GM12878 (cell line): ENCODE results near the gene MYOC. TPM values are rescaled to one million over a fixed set of nuclear protein-coding genes. Genes with fewer than 3 reads are reported as not detected.

Experiments used
- ATAC-seq: fragments of 200-7000 bp; cut with Tn5 transposase; 3 replicates; pipeline ENCODE4 v1.9.1; 2020; ENCODE audit warnings: mild to moderate bottlenecking, moderate library complexity
- BruUV-seq: library from RNA; stranded (reverse); fragments of 400-500 nt; replicated peaks from 2 replicates; lab custom pipeline; 2021; lab: Mats Ljungman, UMichigan
- CTCF ChIA-PET: fragments of 300-600 bp; sonication (Branson Sonifier 250); formaldehyde crosslinking; extraction: SDS; loops from one replicate; lab custom pipeline; 2021; ENCODE audit warnings: inconsistent platforms; lab: Yijun Ruan, JAX
- POLR2A ChIA-PET: fragments of 350-600 bp; formaldehyde crosslinking; extraction: SDS; loops from one replicate; lab custom pipeline; 2021; ENCODE audit warnings: inconsistent platforms; lab: Charles Lee
- RAD21 ChIA-PET: fragments of 300-600 bp; sonication (Branson Sonifier 250); formaldehyde crosslinking; loops from one replicate; lab custom pipeline; 2023; ENCODE audit warnings: antibody characterized with exemption; ENCODE audit not compliant: unreplicated experiment; lab: Charles Lee
- SMC1A ChIA-PET: fragments of 300-600 bp; sonication (Branson Sonifier 250); formaldehyde crosslinking; loops from one replicate; lab custom pipeline; 2023; ENCODE audit not compliant: unreplicated experiment, uncharacterized antibody; lab: Charles Lee
- DNase-seq: peaks from one replicate; pipeline ENCODE4 v3.0.0-alpha.2; 2011; ENCODE audit warnings: low read depth, low spot score
- FAIRE-seq: peaks from 3 replicates; lab custom pipeline; 2011; peaks lifted over from hg19 to GRCh38; lab: Jason Lieb, UNC
- H2AFZ ChIP-seq: 2 replicates; pipeline ENCODE4 v1.6.0; 2011; ENCODE audit warnings: low read depth, low read length, control low read depth; ENCODE audit not compliant: control insufficient read depth
- H3K27ac ChIP-seq: 2 replicates; pipeline ENCODE4 v1.5.1; 2011; ENCODE audit warnings: control low read depth; ENCODE audit not compliant: control insufficient read depth, insufficient read depth
- H3K27me3 ChIP-seq, 2 experiments: replicated peaks in 1 of 2; 2 replicates each; pipeline versions ENCODE4 v1.6.0 to v1.6.1; 2011; ENCODE audit warnings: low read length in 1 of 2; ENCODE audit not compliant: control insufficient read depth in 2 of 2, insufficient read depth in 2 of 2
- H3K36me3 ChIP-seq, 2 experiments: 2 replicates each; pipeline ENCODE4 v1.5.1; 2011; ENCODE audit warnings: low read length in 1 of 2; ENCODE audit not compliant: control insufficient read depth in 2 of 2, insufficient read depth in 2 of 2
- H3K4me1 ChIP-seq: 2 replicates; pipeline ENCODE4 v1.6.1; 2011; ENCODE audit warnings: mild to moderate bottlenecking, low read length, moderate library complexity, mixed read lengths; ENCODE audit not compliant: control insufficient read depth, insufficient read depth
- H3K4me2 ChIP-seq: 2 replicates; pipeline ENCODE4 v1.6.0; 2011; ENCODE audit warnings: control low read depth; ENCODE audit not compliant: control insufficient read depth, insufficient read depth
- H3K4me3 ChIP-seq: fragments of 200-600 bp; sonication (generic); 2 replicates; pipeline ENCODE4 v1.5.1; 2016
- H3K79me2 ChIP-seq: 2 replicates; pipeline ENCODE4 v1.6.0; 2011; ENCODE audit warnings: low read length; ENCODE audit not compliant: control insufficient read depth, insufficient read depth
- H3K9ac ChIP-seq: 2 replicates; pipeline ENCODE4 v1.8.0; 2011; ENCODE audit warnings: low read length, control low read depth, mixed read lengths; ENCODE audit not compliant: control insufficient read depth, insufficient read depth
- H3K9me3 ChIP-seq: replicated peaks from 3 replicates; pipeline ENCODE4 v1.5.1; 2011; ENCODE audit warnings: mild to moderate bottlenecking, low read length; ENCODE audit not compliant: control insufficient read depth, insufficient read depth
- H4K20me1 ChIP-seq: 2 replicates; pipeline ENCODE4 v1.6.0; 2011; ENCODE audit not compliant: control insufficient read depth, insufficient read depth
- BMI1 ChIP-seq: fragments of 450-650 bp; IDR thresholded peaks from 2 replicates; pipeline ENCODE4 v1.6.1; 2016; ENCODE audit warnings: mild to moderate bottlenecking, moderate library complexity, borderline replicate concordance
- BRCA1 ChIP-seq: IDR thresholded peaks from 2 replicates; pipeline ENCODE4 v1.6.1; 2011; ENCODE audit warnings: low read depth, low read length, improper control_type of control experiment
- EZH2 ChIP-seq: IDR thresholded peaks from 2 replicates; pipeline ENCODE4 v1.6.1; 2012; ENCODE audit warnings: low read depth, mild to moderate bottlenecking, control low read depth, inconsistent platforms, low read length, borderline replicate concordance; ENCODE audit not compliant: control insufficient read depth
- JUNB ChIP-seq: IDR thresholded peaks from 2 replicates; pipeline ENCODE4 v1.6.1; 2016; ENCODE audit warnings: antibody characterized with exemption, mild to moderate bottlenecking
- MEF2A ChIP-seq: IDR thresholded peaks from 2 replicates; pipeline ENCODE4 v1.6.1; 2011; ENCODE audit warnings: low read depth, mild to moderate bottlenecking, low read length, moderate library complexity; ENCODE audit not compliant: insufficient read depth
- MEF2B ChIP-seq: fragments of 450-650 bp; IDR thresholded peaks from 2 replicates; pipeline ENCODE4 v1.6.1; 2018; ENCODE audit warnings: mild to moderate bottlenecking, moderate library complexity; ENCODE audit not compliant: partially characterized antibody, poor library complexity, severe bottlenecking
- RBBP5 ChIP-seq: fragments of 200-600 bp; sonication (generic); conservative IDR thresholded peaks from 2 replicates; pipeline ENCODE4 v1.6.1; 2016
- RFX5 ChIP-seq: IDR thresholded peaks from 2 replicates; pipeline ENCODE4 v1.6.1; 2011; ENCODE audit warnings: low read depth, low read length, improper control_type of control experiment
- SIX5 ChIP-seq: IDR thresholded peaks from 2 replicates; pipeline ENCODE4 v1.6.1; 2011; ENCODE audit warnings: mild to moderate bottlenecking, low read depth, low read length, moderate library complexity; ENCODE audit not compliant: severe bottlenecking
- SUZ12 ChIP-seq: fragments of 200-600 bp; sonication (generic); IDR thresholded peaks from one replicate; pipeline ENCODE4 v1.6.1; 2018; ENCODE audit warnings: antibody characterized with exemption, mild to moderate bottlenecking; ENCODE audit not compliant: unreplicated experiment
- TBL1XR1 ChIP-seq: IDR thresholded peaks from 2 replicates; pipeline ENCODE4 v1.6.1; 2012; ENCODE audit warnings: low read depth, low read length, improper control_type of control experiment
- WGBS: methylation state at CpG from one replicate; pipeline ENCODE4 v1.1.6; 2016; ENCODE audit warnings: low lambda C conversion rate; ENCODE audit not compliant: insufficient replicate concordance, insufficient coverage; ENCODE audit errors: missing lambda C conversion rate; 5-methylcytosine and 5-hydroxymethylcytosine counted together
- in situ Hi-C: fragments of 300-500 bp; cut with MboI; formaldehyde crosslinking; loops from 9 replicates; pipeline ENCODE4 v1.14.3; 2018; ENCODE audit warnings: mixed read lengths
- intact Hi-C: fragments of 100-400 bp; cut with micrococcal nuclease; formaldehyde crosslinking; loops from one replicate; pipeline ENCODE4 v1.14.2; 2022; ENCODE audit not compliant: unreplicated experiment
- polyA plus RNA-seq, 11 experiments: library from polyadenylated mRNA; depleted of rRNA in 4 of 11; unstranded in 6 of 11; stranded (reverse) in 5 of 11; fragments of >200 nt; fragmentation: Nextera tagmentation in 4 of 11; fragmentation: Illumina TruSeq in 1 of 11; extraction: Ambion mirVana in 4 of 11; extraction: Trizol in 1 of 11; gene quantifications; 1 replicate in 1 of 11; 2 replicates in 10 of 11; pipeline versions ENCODE4 v1.2.1 to v1.2.3, GENCODE V29; 2011 to 2016; ENCODE audit warnings: inconsistent platforms in 2 of 11, missing spikeins in 2 of 11, low read depth in 1 of 11
- total RNA-seq, 4 experiments: library from RNA; depleted of rRNA in 3 of 4; stranded (reverse); fragments of >200 nt in 3 of 4; fragmentation: Illumina TruSeq in 1 of 4; extraction: Trizol in 1 of 4; gene quantifications; 2 replicates each; pipeline versions ENCODE4 v1.2.1 to v1.2.3, GENCODE V29; 2013 to 2021
- TF ChIP-seq, protein P1 (sequence below): fragments of 450-650 bp; IDR thresholded peaks from 2 replicates; pipeline ENCODE4 v1.6.1; 2017; ENCODE audit warnings: borderline replicate concordance

The MYOC gene
- total and polyA plus RNA-seq, 10 of the 15 experiments (the other 5 are each of a cell fraction or from before 2014, with no cell fraction given): not detected

DNA sequence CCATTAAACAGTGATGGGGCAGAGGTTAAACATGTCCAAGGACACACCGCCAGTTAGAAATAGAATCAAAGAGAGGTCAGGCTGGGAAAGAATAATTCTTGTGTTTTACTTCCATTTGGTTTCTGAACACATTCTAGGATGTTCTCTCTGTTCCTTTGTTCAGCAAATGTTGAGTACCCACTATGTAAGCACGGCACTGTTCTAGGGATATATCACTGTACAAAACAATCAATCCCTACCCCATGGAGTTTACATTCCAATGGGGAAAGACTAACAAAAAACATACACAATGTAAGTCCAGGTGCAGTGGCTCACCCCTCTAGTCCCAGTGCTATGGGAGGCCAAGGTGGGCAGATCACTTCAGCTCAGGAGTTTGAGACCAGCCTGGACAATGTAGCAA lies 24.3 kb downstream of the MYOC start:
- no TSS peak for BruUV-seq
- RAD21 ChIA-PET: no interaction called here

More for the DNA sequence above, 24.3 kb downstream of the MYOC start:
- ChIA-PET POLR2A (interaction anchor here (0.5 to 1.4 kb wide), 2 partner anchors 10 to 15 kb away, joined by 3 to 5 read pairs; no protein-coding TSS in a partner anchor), CTCF (interaction anchor here (1.5 kb wide), 1 partner anchor 17 kb away, joined by 10 read pairs; no protein-coding TSS in a partner anchor), SMC1A (interaction anchor here (1.4 kb wide), 1 partner anchor 13 kb away, joined by 6 read pairs; no protein-coding TSS in a partner anchor)
- intact Hi-C loops (no loop called here), in situ Hi-C loops (no loop called here)
- H3K4me1 ChIP-seq: peaks cover 6% of the 10 kb centered on the region; the same call in 1 of the 2 replicates
- H3K4me2 ChIP-seq: no peak overlapping the region
- no peaks in the 10 kb centered on the region; the same call in 2 of the 3 replicates for H3K9me3 ChIP-seq
- H3K4me3 ChIP-seq: no peak overlapping the region
- no peaks in the 10 kb centered on the region for H4K20me1 ChIP-seq
- no peak overlapping the region for H3K9ac ChIP-seq
- no peaks in the 10 kb centered on the region for H3K79me2 ChIP-seq
- DNase-seq (no peak), FAIRE-seq (no peak), ATAC-seq (no peak)
- no peak overlapping the region for H3K27ac ChIP-seq
- TF ChIP-seq MEF2A (no peak), MEF2B (no peak), RBBP5 (no peak), SUZ12 (no peak), JUNB (no peak), EZH2 (no peak), TBL1XR1 (no peak), RFX5 (no peak), BRCA1 (no peak), SIX5 (no peak), BMI1 (no peak)
- TF ChIP-seq, protein P1, sequence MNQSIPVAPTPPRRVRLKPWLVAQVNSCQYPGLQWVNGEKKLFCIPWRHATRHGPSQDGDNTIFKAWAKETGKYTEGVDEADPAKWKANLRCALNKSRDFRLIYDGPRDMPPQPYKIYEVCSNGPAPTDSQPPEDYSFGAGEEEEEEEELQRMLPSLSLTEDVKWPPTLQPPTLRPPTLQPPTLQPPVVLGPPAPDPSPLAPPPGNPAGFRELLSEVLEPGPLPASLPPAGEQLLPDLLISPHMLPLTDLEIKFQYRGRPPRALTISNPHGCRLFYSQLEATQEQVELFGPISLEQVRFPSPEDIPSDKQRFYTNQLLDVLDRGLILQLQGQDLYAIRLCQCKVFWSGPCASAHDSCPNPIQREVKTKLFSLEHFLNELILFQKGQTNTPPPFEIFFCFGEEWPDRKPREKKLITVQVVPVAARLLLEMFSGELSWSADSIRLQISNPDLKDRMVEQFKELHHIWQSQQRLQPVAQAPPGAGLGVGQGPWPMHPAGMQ: no peak
- H3K36me3 ChIP-seq: no peaks in the 10 kb centered on the region
- no peak overlapping the region for H2AFZ ChIP-seq
- no peaks in the 10 kb centered on the region for H3K27me3 ChIP-seq
- WGBS: 72% methylated on average over 2 of the region's 2 CpGs
